GM18499 (cell line): ENCODE data around the gene SDHA.
"Not testable (repeated sequence)": the region's sequence is repeated elsewhere in the genome, so short reads cannot be mapped to it uniquely, and the experiment has no call there.

ENCODE experiments used
- ATAC-seq: cut with Tn5 transposase; IDR thresholded peaks from one replicate; pipeline ENCODE4 v1.9.1; 2021; ENCODE audit warnings: moderate number of reproducible peaks; ENCODE audit not compliant: insufficient read depth, unreplicated experiment

Gene SDHA

GRCh38 chr5:218457-219291 lies 554 bp downstream of the SDHA start:
- ATAC-seq: peak; percentile 2

- no peak for ATAC-seq
These were observed 1.3 kb downstream of the SDHA start for GRCh38 chr5:219460-219863.

GRCh38 chr5:219991-220390 lies 1.9 kb downstream of the SDHA start:
- ATAC-seq: peak; percentile 31

- ATAC-seq: not testable (repeated sequence)
These were observed 5.0 kb downstream of the SDHA start for GRCh38 chr5:222951-223715.

- ATAC-seq: no peak
These were observed 5.7 kb downstream of the SDHA start for GRCh38 chr5:223791-224190.

GRCh38 chr5:225334-225733 lies 7.2 kb downstream of the SDHA start:
- no peak for ATAC-seq

GRCh38 chr5:227375-227774 lies 9.3 kb downstream of the SDHA start:
- not testable (repeated sequence) for ATAC-seq

GRCh38 chr5:228886-229285 lies 10.8 kb downstream of the SDHA start:
- no peak for ATAC-seq

- ATAC-seq: no peak
These were observed 12.6 kb downstream of the SDHA start for GRCh38 chr5:230711-231110.

GRCh38 chr5:231661-232060 lies 13.5 kb downstream of the SDHA start:
- no peak for ATAC-seq

GRCh38 chr5:233426-233825 lies 15.3 kb downstream of the SDHA start:
- not testable (repeated sequence) for ATAC-seq

GRCh38 chr5:234450-234849 lies 16.3 kb downstream of the SDHA start:
- ATAC-seq: no peak

GRCh38 chr5:235527-235926 lies 17.4 kb downstream of the SDHA start:
- not testable (repeated sequence) for ATAC-seq

GRCh38 chr5:237931-238330 lies 19.8 kb downstream of the SDHA start:
- ATAC-seq: not testable (repeated sequence)

- not testable (repeated sequence) for ATAC-seq
These were observed 22.4 kb downstream of the SDHA start for GRCh38 chr5:240550-240949.

- ATAC-seq: not testable (repeated sequence)
These were observed 23.0 kb downstream of the SDHA start for GRCh38 chr5:241045-241669.

- ATAC-seq: not testable (repeated sequence)
These were observed 25.7 kb downstream of the SDHA start for GRCh38 chr5:243683-244367.

GRCh38 chr5:245717-246116 lies 27.6 kb downstream of the SDHA start:
- not testable (repeated sequence) for ATAC-seq

- ATAC-seq: not testable (repeated sequence)
These were observed 32.3 kb downstream of the SDHA start for GRCh38 chr5:250396-250795.

GRCh38 chr5:251016-251415 lies 32.9 kb downstream of the SDHA start:
- not testable (repeated sequence) for ATAC-seq
